ENCODE measurements around the gene SRGAP1.
A peak's percentile ranks its signal among the peaks of the same experiment; 100 is the strongest.
"Not testable (repeated sequence)": the region's sequence is repeated elsewhere in the genome, so short reads cannot be mapped to it uniquely, and the experiment has no call there.

SRGAP1 gene

DNA sequence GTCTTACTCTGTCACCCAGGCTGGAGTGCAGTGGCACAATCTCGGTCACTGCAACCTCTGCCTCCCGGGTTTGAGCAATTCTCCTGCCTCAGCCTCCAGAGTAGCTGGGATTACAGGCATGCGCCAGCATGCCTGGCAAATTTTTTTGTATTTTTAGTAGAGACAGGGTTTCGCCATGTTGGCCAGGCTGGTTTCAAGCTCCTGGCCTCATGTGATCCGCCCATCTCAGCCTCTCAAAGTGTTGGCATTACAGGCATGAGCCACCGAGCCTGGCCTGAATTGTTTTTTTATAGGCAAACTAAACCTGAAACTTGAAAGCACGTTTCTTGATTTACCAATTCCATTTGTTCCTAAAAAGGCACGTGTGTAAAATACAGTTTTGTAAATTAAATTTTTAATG is 173.6 kb downstream of the SRGAP1 start:
- DNase-seq, result not testable (repeated sequence)

DNA sequence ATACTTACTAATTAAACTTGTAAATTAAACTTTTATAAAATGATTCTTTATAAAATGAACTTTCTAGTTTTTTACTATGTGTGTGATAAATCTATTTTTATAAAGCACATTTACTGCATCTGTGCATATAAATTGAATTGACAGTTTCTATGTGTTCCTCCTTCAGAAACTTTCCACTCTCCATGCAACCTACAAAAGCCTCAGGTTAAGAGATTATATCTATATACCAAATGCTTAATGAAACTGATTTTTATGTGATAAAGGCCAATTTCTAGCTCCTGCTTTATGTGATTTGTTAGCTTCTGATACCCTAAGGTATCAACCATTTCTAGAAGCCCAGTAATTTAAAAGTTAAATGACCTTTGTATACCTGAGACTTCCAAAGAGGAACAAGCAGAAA is 174.0 kb downstream of the SRGAP1 start:
- DNase-seq, result no peak

DNA sequence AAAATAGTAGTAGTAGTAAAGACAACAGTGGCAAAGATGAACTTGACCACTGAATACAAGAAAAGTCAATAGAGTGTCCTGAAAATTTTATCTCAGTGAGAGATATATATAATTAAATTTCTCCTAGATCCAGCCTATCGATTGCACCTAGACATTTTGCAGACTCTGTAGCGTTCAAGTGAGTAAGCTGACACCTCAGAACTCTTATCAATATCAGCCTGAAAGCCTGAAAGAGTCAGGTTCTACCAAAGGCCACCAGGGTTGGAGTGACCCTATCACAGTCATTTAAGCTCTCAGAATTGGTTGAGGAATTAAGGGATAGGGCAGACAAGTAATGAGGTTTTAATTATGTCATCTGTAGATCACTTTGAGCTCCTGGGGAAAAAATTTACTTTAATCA is 174.6 kb downstream of the SRGAP1 start:
- no peak for DNase-seq

- DNase-seq, result no peak
These were observed 175.2 kb downstream of the SRGAP1 start for GRCh38 chr12:64019654-64020053.

- no peak for DNase-seq
These were observed 180.9 kb downstream of the SRGAP1 start for GRCh38 chr12:64025174-64025958.

DNA sequence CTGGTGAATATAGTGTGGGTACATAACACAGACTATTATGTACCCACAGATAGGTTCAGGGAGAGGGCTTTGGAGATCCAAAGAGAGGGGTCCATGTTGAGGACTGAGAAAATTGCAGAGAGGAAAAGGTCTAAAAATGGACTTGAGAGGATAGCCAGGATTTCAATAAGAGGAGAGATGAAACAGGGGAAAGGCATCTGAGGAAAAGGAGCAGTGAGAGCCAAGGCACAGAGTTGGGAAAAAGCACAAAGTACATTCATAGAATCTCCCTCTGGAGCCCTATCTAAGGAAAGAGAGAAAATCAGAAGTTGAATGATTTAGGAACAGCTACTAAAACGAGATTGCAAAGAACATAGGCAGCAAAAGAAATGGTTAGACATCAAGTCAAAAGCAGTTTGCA is 182.8 kb downstream of the SRGAP1 start:
- DNase-seq, result no peak

DNA sequence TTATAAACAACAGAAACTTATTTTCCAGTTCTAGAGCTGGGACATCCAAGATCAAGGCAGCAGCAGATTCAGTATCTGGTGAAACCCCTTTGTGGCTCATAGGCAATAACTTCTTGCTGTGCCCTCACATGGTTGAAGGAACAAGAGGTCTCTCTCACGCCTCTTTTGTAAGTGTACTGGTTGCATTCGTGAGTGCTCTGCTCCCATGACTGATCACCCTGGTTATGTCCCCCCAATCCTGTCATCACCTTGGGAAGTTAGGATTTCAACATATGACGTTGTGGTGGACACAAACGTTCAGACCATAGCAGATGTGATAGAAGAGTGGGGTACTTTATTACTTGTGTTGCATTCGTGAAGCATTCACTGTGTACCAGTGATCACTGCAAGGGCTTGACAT is 184.0 kb downstream of the SRGAP1 start:
- DNase-seq, result no peak

GRCh38 chr12:64029013-64029857 is 184.7 kb downstream of the SRGAP1 start:
- no peak for DNase-seq

DNA sequence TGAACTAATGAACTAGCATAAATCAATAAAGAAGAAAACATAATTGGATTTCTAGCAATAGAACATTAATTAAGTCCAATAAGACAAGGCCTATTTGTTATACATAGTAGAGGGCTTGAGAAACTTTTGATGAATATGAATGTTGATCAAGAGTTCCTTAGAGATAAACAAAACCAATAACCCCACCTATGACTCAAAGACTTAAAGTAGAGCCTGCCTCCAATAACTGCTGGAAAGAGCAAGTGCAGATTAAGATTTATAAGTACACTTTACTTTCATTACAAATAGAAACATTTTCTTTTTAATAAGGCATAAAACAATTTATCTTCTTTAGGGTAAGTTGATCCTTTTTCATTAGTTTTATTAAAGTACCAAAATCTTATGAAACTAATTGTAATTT is 185.7 kb downstream of the SRGAP1 start:
- DNase-seq, result no peak

GRCh38 chr12:64034056-64034455 is 189.6 kb downstream of the SRGAP1 start:
- DNase-seq, result not testable (repeated sequence)

- DNase-seq, result no peak
These were observed 190.5 kb downstream of the SRGAP1 start for GRCh38 chr12:64034901-64035576.

GRCh38 chr12:64036414-64036813 is 191.9 kb downstream of the SRGAP1 start:
- no peak for DNase-seq

DNA sequence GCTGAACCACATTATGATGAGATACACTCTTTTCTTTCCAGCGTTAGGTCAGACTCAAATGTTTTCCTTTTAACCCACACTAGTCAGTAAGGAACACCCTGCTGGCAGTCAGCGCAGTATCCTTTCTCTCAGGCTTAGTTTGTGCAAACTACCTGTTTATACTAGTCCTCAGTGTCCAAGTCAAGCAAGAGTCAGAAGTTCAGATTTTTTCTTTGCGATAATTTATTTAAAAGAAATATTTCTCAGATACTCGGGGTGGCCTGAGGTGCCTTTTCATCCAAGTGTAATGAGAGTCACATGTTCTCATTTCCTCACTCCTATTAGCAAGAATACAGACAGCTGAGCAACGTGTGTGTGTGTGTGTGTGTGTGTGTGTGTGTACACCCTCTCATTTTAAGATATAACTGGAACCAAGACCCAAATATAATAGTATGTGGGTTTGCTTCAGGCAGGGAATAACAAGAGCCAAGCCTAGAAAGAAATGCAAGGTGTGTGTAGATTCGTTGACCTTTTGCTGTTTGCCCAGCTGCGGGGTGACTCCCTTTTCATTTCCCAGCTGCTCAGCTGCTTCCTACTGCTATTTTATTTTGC is 194.9 kb downstream of the SRGAP1 start:
- DNase-seq, result peak; percentile 58

DNA sequence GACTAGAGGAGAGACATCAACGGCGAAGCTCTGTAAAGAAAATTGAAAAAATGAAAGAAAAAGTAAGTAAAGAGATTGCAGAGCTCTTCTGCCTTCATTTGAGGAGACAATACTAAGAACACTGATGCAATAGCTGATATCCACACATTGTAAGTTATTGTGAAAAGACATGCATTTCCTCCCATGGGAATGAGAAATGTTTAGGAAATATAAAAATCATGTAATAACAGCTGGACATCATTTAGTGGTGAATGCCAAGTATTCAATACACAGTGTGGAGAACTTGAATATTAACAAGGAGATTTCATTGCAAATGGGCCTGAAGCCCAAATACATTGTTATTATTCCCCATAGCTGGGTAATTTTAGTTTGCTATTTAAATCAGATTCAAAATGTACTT is 198.4 kb downstream of the SRGAP1 start:
- DNase-seq, result no peak

DNA sequence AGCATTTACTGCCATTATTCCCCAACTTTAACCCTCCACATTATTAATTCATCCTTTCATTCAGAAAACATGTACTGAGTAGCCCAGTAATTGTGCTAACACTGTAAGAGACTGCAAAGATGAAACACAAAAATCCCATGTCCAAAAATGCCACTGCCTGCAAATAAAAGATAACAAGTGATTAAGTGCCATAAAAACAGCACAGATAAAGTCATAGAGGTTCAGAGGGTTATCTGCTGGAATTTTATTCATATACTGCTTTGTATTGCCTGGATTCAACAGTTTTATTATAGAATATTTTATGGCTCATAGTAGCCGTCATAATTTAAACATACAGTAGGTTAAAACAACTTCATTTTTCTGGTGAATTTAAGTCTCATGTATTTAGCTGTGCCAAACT is 199.7 kb downstream of the SRGAP1 start:
- no peak for DNase-seq

DNA sequence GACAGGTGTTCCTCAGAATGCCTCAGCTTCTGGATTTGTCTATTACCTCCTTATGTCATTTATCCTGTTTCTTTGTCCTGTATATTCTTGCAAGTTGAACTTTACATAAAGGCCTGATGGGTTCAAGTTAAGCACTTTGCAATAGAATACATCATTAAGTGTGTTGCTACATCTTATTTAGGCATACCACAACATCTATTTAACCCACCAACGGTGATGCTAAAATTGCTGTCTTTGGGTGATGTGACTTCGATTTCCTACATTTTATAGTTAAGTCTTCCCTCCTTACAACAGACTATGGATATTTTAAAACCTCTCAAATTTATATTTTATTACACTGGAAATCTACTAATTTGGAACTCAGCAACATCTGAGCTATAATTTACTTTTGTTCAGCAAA is 206.6 kb downstream of the SRGAP1 start:
- no peak for DNase-seq

DNA sequence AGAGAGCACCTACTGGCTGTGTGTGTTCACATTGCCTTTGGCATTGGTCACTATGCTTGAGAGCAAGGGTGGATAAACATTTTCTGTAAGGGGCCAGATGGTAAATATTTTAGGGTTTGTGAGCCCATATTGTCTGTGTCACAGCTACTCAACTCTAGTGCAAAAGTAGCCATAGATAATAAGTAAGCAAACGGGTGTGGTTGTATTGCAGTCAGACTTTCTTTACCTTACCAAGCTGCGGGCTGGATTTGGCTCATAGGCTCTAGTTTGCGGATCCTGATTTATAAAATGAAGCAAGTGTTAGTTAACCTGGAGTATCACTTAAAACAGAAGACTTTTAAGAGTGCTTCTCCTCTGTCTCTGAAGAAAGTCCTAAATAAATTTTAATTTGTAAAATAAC is 208.6 kb downstream of the SRGAP1 start:
- DNase-seq, result no peak

DNA sequence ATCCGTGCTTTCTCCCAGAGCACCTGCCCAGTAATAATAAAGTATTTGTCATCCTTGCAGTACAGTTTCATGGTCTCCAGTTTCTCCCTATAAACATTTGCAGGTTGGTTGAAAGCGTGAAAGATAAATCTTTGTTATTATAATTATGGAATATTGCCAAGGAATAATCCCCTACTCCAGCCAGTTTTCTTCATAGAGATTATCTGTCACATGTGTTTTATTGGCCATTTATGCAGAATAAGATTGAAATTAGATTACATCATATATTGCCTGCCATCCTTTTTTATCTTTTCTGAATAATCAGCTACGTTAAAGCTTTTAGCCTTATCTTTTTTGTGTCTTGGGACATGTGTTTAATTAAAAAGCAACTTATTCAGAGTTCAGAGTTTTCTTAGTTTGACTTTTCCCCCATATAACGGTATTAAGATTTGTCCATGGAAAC is 209.6 kb downstream of the SRGAP1 start:
- no peak for DNase-seq

- DNase-seq, result no peak
These were observed 212.2 kb downstream of the SRGAP1 start for GRCh38 chr12:64056741-64057140.

DNA sequence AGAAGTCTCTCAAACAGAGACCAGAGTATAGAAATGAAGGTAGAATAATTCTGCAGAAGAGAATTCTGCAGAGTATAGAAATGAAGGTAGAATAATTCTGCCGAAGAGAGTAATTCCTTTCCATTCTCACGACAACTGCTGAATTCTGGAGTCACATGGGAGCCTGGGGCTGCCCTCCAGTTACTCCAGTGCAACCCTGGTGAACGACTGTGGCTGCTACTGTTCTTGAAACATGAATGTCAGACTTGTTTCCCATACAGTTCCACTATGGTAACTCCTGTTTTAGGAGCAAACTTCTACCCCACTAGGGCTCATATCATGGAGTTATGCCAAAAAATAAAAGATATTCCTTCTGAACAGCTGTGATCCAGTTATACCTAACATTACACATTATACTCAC is 213.2 kb downstream of the SRGAP1 start:
- no peak for DNase-seq

DNA sequence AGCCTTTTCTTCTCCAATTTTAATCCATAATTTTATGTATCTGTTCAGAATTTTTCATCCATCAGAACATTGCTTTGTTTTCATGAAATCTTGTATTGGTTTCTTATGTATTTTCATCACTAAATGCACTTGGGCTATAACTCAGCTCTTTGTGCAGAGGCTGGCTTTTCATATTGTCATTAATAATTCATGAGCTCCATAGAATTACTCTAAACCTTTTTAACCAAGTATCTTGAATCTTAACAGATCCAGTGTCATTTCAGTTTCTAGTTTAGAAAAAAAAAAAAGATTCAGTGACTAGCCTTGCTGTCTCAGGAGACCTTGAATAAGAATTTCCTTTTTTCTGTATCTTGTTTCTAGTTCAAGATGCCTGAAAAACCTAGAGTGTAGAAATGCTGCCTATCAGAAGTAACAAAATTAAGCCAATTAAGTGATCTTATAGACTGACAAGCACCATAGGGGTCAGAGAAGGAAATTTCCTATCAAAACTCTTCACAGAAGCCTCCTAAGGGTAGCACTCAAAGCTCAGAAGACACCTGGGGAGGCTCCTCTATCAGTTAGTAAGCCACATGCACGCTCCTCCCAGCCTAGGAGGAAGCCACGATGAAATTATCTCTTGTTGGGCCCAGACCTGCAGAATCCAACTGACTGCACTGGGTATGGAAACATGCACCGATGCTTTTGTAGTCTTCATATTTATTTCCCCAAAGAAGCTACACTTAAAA is 214.2 kb downstream of the SRGAP1 start:
- no peak for DNase-seq

- DNase-seq, result no peak
These were observed 215.2 kb downstream of the SRGAP1 start for GRCh38 chr12:64059685-64060084.

Data from NCI-H1436 (cell line).